H4 (cell line): Measurements from ENCODE around the gene RFXAP. TPM values are rescaled to one million over a fixed set of nuclear protein-coding genes. Genes with fewer than 3 reads are reported as not detected.

Experiments used
- DNase-seq: peaks from one replicate; pipeline ENCODE4 v3.0.0-alpha.2; 2015; ENCODE audit warnings: low spot score
- total RNA-seq: library from RNA; depleted of rRNA; stranded (reverse); fragments of >200 nt; shearing (Covaris generic); gene quantifications from 2 replicates; pipeline ENCODE4 v1.2.3, GENCODE V29; 2014; rRNA removed

Gene RFXAP
- total RNA-seq, 1 experiment from 2014 or later: 1.0 TPM

DNA sequence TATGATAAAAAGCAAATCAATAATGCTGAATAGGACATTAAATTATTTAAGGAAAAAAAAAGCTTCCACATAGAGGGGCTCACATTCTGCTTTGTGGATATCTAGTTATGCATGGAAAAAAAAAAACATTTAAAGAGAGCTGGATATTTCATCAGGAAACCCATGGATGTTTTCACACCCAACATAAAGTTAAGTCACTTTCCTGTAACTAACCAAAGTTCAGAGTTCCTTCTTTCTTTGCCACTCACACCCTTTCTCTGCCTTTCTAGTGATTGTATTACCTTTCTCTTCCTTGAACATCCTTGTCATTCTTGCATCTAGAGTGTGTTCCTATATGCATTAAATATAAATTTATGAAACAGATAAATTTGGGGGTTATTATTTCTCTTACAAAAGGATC, 47.2 kb downstream of the RFXAP start:
- no peak for DNase-seq

DNA sequence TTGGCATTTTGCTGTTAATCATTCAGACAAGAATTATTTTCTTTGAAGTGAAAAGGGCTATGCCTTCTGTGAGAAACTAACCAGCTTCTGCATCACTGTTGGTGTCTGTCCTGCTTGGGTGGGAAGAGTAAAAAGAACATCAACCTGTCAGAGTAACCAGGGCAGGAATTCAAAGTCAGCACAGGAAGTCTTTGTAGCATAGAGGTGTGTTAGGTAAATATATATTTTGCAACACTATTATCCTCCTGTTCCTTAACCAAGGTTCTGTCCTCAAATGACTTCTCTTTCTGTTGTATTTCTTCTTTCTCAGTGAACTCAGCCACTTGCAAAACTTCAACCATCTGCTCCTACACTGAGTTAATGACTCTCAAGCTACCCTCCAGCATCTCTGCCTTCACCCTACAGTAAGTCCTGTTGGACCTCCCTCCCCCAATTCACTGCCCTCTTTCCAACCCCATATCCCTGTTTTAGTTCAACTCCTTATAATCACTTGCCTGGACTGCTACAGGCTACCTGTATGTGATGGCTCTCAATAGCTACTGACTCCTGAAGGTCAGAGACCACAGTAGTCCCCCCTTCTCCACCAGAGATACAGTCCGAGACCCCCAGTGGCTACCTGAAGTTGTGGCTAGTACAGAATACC, 51.1 kb downstream of the RFXAP start:
- DNase-seq: no peak

DNA sequence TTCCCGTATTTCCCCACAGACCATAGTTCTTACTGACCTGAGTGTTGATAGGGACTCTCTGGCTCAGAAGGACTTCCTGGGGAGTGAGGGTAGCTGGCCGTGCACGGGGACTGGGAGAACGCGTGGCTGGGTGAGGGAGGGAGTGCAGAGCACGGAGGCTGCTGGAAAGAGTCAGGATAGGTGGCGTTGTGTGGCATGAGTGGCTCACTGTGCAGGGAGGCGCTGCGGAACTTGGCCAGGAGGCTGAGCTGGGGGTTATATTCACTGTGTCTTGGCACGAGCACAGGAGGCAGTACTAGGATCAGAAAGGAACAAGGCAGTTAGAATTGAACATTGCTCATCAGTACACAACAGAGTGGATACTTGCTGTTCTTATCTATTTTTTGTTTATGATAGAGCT, 53.6 kb downstream of the RFXAP start:
- no peak for DNase-seq

DNA sequence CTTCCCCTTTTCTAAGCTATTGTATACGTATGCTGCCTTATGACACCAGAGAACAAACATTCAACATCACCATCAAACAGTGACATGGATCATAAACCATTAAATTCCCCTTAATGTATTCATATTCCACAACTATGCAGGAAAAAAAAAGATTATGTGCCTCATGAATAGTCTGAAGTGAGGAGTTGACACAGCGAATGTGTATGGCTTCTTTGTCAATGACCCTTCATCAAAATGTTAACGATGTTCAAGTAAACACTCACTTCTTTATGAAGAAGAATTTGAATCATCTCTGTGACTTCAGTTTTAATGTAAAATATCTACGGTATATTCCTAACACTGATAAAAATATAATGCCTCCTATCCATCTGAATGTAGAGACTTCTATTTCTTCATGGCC, 56.4 kb downstream of the RFXAP start:
- DNase-seq: no peak

DNA sequence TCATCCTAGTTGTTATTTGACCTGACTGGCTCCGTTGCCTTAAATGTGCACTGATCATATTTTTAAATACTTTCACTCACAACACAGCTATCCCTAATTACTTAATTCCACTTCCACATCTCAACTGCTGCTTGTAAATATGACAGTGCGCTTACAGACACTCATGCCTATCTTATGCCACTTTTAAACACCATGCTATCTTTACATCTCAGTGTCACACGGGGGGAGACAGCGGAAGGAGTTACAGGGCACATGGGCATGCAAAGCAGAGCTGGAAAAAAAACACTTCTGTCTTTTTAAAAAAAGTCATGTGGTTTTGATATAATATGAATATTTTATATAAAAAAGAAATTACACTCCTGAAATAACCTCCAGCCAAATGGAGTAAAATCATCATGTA, 56.9 kb downstream of the RFXAP start:
- DNase-seq: no peak

Other genes with a start within 250 kb of the RFXAP start
- gene SERTM1, start 145.2 kb upstream of the RFXAP start, total RNA-seq: not detected in 2 replicates
- 2.2 and 4.0 TPM in 2 replicates for gene SMAD9, start 101.0 kb downstream of the RFXAP start, total RNA-seq
- gene ALG5, start 180.1 kb downstream of the RFXAP start, total RNA-seq: 21.5 and 28.2 TPM in 2 replicates
- gene EXOSC8, start 181.6 kb downstream of the RFXAP start, total RNA-seq: 55.9 and 60.1 TPM in 2 replicates
- 23.8 and 24.5 TPM in 2 replicates for gene SUPT20H, start 240.5 kb downstream of the RFXAP start, total RNA-seq